Measurements from ENCODE around the gene SERPINA9.
"Not testable (repeated sequence)": the region's sequence is repeated elsewhere in the genome, so short reads cannot be mapped to it uniquely, and the experiment has no call there.

The SERPINA9 gene

DNA sequence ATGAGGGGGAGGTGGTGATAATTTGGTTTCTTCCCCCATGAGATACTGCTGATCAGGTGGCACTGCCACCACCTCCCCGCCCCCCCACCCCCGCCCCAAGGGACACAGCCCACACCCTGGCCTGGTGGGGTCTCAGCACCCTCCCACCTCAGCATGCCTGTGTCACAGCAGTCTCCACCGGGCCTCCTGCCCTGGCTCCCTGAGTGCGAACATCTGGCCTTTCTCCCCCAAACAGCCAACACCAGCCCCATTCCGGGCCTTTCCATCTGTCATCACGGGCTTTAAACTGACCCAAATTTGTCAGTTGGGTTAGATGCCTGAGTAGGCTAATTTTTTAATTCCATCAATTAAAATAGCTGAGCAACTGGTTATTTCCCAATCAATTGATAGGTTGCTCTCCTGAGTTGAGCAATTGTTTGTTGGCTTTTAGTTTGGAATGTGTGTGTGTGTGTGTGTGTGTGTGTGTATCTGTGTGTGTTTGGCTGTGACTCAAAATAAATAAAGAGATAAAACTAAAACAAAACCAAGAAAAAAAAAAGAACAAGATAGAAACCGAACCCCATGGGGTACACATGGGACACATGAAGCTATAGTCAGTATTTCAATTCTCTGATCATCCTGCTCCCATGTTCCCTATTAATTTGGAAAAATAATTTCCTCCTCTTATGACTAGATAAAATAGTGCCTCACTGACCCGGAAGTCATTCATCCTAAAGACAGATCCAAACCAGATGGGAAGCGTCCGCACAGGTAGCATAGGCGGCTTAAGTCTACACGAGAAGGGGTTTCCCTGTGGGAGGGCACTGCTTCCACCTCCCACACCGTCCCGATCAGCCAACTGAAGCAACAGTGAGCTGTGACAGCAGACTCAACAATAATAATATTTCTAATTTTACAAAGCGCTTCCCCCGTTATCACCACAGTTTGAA is 25.9 kb upstream of the SERPINA9 start:
- no peak overlapping the region for H3K27ac Mint-ChIP-seq
- peaks cover 3% of the 10 kb centered on the region for H3K27me3 Mint-ChIP-seq
- H3K9me3 Mint-ChIP-seq (ENCODE audit: low read depth), result no peaks in the 10 kb centered on the region
- H3K36me3 Mint-ChIP-seq, result no peaks in the 10 kb centered on the region
- H3K4me1 Mint-ChIP-seq (ENCODE audit: low read depth), result no peaks in the 10 kb centered on the region
- H3K4me3 Mint-ChIP-seq, result no peak overlapping the region

DNA sequence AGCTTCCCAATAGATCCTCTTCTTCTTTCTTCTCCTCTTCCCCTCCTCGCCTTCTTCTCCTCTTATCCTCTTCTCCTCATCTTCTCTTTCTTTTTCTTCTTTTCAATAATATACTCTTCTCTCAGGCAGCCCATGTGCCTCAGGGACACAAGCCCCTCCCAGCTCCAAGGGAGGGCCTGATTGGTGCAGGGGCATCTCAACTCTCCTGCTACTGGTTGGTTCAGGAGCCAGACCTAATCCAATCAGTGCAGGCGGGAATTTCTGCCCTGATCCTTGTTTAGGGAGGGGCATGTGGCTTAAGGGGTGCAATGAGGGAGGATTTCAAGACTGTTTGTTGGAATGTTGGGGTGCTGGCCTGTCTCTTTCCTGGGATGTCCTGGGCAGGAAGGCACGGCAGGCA is 24.3 kb upstream of the SERPINA9 start:
- H3K27ac Mint-ChIP-seq, result no peak overlapping the region

DNA sequence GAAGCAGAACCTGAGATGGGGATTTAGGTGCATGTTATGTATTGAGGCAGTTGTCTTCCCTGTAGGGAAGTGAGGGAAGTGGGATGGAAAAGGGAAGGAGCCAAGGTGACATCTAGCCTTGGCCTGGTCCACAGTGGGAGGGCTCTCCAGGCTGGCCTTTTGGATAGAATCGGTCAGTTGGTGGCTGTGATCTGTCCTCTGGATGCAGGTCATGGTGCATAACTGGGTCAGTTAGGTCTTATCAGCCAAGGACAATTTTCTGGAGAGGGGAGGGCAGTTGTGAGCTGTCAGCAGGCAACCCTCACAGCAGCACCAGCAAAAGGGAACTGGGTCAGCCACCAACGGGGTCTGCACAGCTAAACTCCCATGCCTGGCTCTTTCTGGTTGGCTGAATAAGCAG is 23.7 kb upstream of the SERPINA9 start:
- no peak overlapping the region for H3K27ac Mint-ChIP-seq

More for the DNA sequence above, 24.3 kb upstream of the SERPINA9 start:
- no peak overlapping the region for H3K4me3 Mint-ChIP-seq
- H3K4me1 Mint-ChIP-seq (ENCODE audit: low read depth), result no peaks in the 10 kb centered on the region
- H3K9me3 Mint-ChIP-seq (ENCODE audit: low read depth), result no peaks in the 10 kb centered on the region
- peaks cover 3% of the 10 kb centered on the region for H3K27me3 Mint-ChIP-seq
- H3K36me3 Mint-ChIP-seq, result no peaks in the 10 kb centered on the region

DNA sequence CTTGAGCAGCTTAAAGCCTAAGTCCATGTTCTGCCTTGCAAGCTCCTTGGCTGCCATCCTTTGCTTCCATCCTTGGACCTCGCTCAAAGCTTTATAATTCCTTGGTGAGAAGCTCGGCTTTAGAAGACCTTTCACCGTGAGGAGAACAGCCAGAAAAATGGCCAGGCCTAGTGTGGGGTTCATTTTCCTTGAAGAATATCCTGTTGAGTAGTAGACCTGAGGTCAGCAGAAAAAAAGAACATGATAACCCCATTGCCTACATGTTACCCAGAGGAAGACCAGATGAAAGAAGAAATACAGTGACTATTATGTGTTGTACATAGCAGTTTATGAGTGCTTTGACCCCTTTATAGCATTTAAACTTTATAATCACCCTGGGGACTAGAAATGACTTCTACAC is 22.2 kb upstream of the SERPINA9 start:
- no peak overlapping the region for H3K4me3 Mint-ChIP-seq
- H3K27ac Mint-ChIP-seq, result no peak overlapping the region
- no peaks in the 10 kb centered on the region for H3K27me3 Mint-ChIP-seq
- H3K36me3 Mint-ChIP-seq, result no peaks in the 10 kb centered on the region
- no peaks in the 10 kb centered on the region for H3K9me3 Mint-ChIP-seq (ENCODE audit: low read depth)
- no peaks in the 10 kb centered on the region for H3K4me1 Mint-ChIP-seq (ENCODE audit: low read depth)

More for the DNA sequence above, 23.7 kb upstream of the SERPINA9 start:
- H3K4me3 Mint-ChIP-seq, result no peak overlapping the region
- H3K9me3 Mint-ChIP-seq (ENCODE audit: low read depth), result no peaks in the 10 kb centered on the region
- peaks cover 3% of the 10 kb centered on the region for H3K27me3 Mint-ChIP-seq
- H3K36me3 Mint-ChIP-seq, result no peaks in the 10 kb centered on the region
- no peaks in the 10 kb centered on the region for H3K4me1 Mint-ChIP-seq (ENCODE audit: low read depth)

DNA sequence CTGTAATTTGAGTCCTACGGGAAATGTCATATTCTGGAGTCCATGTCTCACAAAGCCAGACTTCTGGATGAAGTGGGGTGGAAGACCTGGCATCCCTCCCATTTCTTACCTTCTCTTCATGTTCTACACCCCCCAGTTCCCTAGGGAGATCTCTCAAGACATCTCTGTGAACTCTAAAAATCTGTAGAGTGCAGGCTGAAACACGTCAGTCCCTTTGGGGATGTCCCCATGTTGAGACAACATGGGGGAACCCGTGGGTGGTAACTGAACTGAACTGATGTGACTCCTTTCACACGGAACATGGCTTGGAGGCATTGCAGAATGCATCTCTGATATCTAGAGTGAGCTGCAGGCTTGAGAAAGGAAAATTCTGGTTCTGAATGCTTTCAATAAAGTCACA is 18.1 kb upstream of the SERPINA9 start:
- no peak overlapping the region for H3K4me3 Mint-ChIP-seq
- H3K27ac Mint-ChIP-seq, result no peak overlapping the region
- no peaks in the 10 kb centered on the region for H3K27me3 Mint-ChIP-seq
- no peaks in the 10 kb centered on the region for H3K9me3 Mint-ChIP-seq (ENCODE audit: low read depth)
- no peaks in the 10 kb centered on the region for H3K4me1 Mint-ChIP-seq (ENCODE audit: low read depth)
- no peaks in the 10 kb centered on the region for H3K36me3 Mint-ChIP-seq

DNA sequence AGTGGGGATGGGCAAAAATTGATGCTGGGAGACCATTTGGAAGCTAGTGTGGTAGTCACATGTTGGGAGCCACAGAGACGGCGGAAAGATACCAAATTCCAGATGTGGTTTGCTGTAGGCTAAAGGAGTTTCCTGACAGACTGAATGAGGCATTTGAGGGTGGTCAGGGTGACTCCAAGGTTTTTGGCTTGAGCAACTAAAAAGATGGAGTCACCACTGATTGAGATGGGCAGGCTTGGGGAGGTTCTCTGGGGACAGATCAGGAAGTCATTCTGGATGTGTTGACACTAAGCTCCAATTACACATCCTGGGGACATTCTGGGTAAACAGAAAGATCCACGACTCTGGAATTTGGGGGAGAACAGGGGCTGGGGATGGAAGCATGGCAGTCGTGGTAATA is 15.5 kb upstream of the SERPINA9 start:
- no peaks in the 10 kb centered on the region for H3K36me3 Mint-ChIP-seq
- H3K27ac Mint-ChIP-seq, result no peak overlapping the region
- no peaks in the 10 kb centered on the region for H3K4me1 Mint-ChIP-seq (ENCODE audit: low read depth)
- no peak overlapping the region for H3K4me3 Mint-ChIP-seq
- peaks cover 5% of the 10 kb centered on the region for H3K27me3 Mint-ChIP-seq
- no peaks in the 10 kb centered on the region for H3K9me3 Mint-ChIP-seq (ENCODE audit: low read depth)

DNA sequence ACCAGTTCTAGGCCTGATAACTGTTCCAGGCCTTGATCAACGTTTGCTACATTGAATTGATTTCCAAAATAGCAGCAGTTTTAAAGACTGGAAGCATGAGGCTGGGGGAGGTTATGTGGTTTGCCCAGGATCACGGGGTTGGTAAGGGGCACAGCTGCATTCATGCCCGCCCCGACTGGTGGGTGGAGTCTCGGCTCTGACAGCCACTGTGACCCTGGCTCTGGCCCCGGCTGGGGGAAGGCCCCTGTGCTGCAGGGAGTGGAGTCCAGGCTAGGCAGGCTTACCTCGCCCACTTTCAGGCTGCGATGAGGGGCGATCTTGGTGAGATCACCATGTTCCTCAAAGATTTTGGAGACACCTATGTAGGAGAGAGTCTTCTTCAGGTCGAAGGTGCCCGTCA is 13.3 kb upstream of the SERPINA9 start:
- Mint-ChIP-seq H3K36me3 (no peaks in the 10 kb centered on the region), H3K9me3 (ENCODE audit: low read depth) (no peaks in the 10 kb centered on the region), H3K4me3 (no peak overlapping the region), H3K4me1 (ENCODE audit: low read depth) (peaks cover 4% of the 10 kb centered on the region), H3K27ac (no peak overlapping the region), H3K27me3 (peaks cover 11% of the 10 kb centered on the region)

DNA sequence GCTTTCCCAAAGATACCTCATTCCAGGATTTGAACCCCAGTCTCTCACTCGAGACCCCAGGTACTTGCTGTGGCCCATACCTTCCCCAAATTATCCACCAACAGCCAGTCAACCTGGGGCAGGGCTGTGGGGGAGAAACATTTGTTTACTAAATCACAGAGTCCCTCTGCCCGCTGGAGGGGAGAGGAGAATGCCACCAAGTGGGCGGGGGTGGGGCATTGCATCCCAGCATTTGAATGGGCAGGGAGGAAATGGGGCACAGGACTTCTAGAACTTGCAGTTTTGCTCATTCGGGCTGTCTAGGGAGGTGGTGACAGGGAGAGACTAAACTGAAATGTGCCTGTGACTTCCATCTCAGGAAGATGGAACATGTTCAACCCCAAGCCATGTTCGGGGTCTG is 10.9 kb upstream of the SERPINA9 start:
- Mint-ChIP-seq H3K27me3 (peaks cover 14% of the 10 kb centered on the region), H3K4me1 (ENCODE audit: low read depth) (peaks cover 4% of the 10 kb centered on the region), H3K36me3 (no peaks in the 10 kb centered on the region), H3K27ac (no peak overlapping the region), H3K9me3 (ENCODE audit: low read depth) (no peaks in the 10 kb centered on the region), H3K4me3 (no peak overlapping the region)

DNA sequence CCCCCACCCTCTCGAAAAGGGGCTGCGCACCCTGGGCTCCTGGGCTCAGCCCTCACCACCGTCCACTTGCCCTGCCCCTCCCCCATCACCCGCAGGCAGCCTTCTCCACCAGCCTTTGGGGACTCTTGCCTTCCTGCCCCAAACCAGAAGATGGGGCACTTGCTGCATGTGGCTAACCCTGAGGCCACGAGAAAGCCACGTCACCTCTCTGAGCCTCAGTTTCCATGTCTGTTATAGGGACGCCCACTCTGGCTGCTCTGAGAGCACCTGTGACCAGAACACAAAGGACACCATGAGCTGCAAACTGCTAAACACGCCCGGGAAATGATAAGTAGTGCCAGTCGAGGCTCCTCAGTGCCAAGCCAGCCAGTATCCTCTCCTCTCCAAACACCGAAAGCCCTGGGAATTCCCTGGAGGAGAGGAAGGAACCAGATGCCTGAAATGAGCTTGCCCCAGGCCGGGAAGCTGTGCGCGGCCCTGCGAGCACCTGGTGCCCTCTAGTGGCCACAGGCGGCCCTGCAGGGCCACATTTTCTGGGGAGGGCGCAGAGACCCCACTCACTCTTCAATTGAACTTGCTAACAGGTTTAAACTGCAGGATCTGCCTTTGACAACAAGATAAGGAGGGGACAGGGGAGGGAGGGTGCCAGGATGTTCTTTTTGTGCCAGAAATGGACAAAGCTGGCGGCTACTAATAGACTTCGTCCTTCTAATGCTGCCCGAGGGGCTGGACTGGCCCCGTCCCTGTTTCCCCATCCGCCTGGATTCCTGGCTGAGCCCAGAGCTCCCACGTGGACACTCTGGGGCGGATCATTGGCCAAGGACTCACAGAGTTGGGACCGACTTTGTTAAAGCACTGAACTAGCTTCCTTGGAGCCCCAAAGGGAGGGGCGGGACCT is 10.2 kb upstream of the SERPINA9 start:
- Mint-ChIP-seq H3K27me3 (peaks cover 14% of the 10 kb centered on the region), H3K27ac (no peak overlapping the region), H3K4me3 (no peak overlapping the region), H3K4me1 (ENCODE audit: low read depth) (peaks cover 4% of the 10 kb centered on the region), H3K9me3 (ENCODE audit: low read depth) (no peaks in the 10 kb centered on the region), H3K36me3 (no peaks in the 10 kb centered on the region)

DNA sequence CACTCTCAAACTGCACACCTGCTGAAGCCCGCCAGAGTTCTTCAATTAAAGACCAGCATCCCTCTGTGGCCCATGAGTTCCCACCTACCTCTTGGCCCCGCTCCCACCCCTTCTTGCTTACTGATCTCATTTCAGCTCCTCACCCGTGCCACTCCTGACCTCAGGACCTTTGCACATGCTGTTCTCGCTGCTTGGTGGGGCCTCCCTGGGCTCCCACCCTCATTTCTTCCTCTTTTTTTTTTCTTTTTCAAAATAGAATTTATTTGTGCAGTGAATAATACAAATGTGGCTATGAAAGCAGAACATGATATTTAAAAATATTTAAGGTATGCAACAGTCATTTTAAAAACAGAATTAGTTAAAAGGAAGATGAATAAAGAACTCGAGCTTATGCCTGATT is 8.5 kb upstream of the SERPINA9 start:
- H3K4me1 Mint-ChIP-seq (ENCODE audit: low read depth), result peaks cover 4% of the 10 kb centered on the region
- H3K4me3 Mint-ChIP-seq, result no peak overlapping the region
- no peaks in the 10 kb centered on the region for H3K9me3 Mint-ChIP-seq (ENCODE audit: low read depth)
- H3K27me3 Mint-ChIP-seq, result peaks cover 17% of the 10 kb centered on the region
- no peaks in the 10 kb centered on the region for H3K36me3 Mint-ChIP-seq
- H3K27ac Mint-ChIP-seq, result no peak overlapping the region

DNA sequence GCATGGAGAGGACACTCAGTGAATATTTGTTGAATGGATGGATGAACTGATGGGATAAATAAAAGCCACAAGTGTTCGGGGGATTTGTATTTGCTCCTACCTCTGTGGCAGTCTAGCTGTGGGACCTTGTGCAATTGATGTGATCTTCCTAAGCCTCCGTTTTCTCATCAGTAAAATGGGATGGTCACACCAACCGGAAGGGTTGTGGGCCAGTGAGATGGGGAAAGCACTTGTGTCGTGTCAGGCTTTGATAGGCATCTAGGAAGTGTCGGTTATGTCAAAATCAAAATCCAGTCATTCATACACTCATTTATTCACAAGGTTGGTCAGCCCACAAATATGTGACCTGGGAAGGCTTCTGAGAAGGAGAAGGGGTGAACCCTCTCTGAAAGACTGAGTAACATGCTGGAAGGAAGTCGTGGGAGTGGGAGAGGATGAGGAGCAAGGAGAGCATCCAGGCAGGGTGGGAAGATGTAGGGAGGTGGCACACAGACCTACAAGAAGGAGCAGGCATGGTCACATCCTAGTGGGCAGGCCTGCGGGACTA is 7.8 kb upstream of the SERPINA9 start:
- Mint-ChIP-seq H3K4me3 (no peak overlapping the region), H3K4me1 (ENCODE audit: low read depth) (peaks cover 4% of the 10 kb centered on the region), H3K27ac (no peak overlapping the region), H3K36me3 (no peaks in the 10 kb centered on the region), H3K27me3 (peaks cover 17% of the 10 kb centered on the region), H3K9me3 (ENCODE audit: low read depth) (peaks cover 2% of the 10 kb centered on the region)

DNA sequence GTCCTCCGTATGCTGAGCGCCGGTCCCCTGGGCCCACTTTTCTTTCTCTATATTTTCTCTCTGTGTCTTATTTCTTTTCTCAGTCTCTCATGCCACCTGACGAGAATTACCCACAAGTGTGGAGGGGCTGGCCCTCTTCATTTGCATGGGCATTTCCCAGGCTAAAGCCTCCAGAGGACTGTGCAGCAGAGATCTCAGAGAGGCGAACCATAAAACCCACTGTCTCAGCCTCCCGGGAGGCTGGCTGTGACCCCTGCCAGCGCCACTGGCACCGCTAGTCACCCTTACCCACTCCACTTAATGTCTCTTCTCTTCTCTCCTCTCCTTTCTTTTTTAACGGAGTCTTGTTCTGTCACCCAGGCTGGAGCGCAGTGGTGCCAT is 7.1 kb upstream of the SERPINA9 start:
- Mint-ChIP-seq H3K9me3 (ENCODE audit: low read depth) (peaks cover 6% of the 10 kb centered on the region), H3K4me1 (ENCODE audit: low read depth) (peaks cover 4% of the 10 kb centered on the region), H3K4me3 (no peak overlapping the region), H3K36me3 (no peaks in the 10 kb centered on the region), H3K27me3 (peaks cover 17% of the 10 kb centered on the region), H3K27ac (no peak overlapping the region)

DNA sequence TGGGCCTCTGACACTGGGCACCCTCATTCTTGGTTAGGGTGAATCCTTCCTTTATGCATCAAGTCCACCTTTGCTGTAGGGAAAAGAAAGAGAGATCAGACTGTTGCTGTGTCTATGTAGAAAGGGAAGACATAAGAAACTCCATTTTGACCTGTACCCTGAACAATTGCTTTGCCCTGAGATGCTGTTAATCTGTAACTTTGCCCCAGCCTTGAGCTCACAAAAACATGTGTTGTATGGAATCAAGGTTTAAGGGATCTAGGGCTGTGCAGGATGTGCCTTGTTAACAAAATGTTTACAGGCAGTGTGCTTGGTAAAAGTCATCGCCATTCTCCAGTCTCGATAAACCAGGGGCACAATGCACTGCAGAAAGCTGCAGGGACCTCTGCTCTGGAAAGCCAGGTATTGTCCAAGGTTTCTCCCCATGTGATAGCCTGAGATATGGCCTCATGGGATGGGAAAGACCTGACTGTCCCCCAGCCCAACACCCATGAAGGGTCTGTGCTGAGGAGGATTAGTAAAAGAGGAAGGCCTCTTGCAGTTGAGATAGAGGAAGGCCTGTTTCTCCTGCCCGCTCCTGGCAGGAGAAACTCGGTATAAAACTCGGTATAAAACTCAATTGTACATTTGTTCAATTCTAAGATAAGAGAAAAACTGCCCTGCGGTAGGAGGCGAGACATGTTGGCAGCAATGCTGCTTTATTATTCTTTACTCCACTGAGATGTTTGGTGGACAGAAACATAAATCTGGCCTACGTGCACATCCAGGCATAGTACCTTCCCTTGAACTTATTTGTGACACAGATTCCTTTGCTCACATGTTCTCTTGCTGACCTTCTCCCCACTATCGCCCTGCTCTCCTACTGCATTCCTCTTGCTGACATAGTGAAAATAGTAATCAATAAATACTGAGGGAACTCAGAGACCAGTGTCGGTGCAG is 6.4 kb upstream of the SERPINA9 start:
- not testable (repeated sequence) for H3K36me3 Mint-ChIP-seq; H3K9me3 Mint-ChIP-seq (ENCODE audit: low read depth); H3K4me3 Mint-ChIP-seq; H3K4me1 Mint-ChIP-seq (ENCODE audit: low read depth); H3K27ac Mint-ChIP-seq
- peaks cover 16% of the 10 kb centered on the region for H3K27me3 Mint-ChIP-seq

DNA sequence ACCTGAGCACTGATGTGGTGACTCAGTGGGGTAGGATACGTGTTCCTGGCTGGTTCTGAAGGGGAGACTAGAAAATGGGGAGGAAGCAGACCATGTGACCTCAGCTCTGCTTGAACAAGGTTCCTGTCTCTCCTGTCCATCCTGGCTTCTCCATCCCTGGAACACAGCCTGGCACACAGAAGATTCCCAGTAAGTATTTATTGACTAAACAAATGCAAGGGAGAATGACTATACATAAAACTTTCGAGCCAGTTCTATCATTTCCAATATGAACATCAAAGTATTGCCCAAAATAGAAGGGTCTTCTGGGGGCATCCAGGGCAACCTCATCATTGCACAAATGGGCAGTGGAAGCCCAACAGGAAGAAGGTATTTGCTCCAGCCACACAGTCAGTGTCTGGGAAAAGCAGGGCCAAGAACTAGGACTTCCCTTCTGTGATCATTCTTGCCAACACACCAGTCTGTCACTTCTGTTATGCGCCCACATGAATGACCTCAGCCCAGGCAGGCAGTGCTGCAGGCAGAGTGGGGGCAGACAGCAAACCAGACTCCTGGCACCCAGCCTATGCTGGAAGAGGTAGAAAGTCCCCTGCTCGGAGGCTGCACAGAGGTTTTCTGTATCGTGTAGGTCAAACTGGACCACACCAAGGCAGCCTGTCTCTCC is 5.6 kb upstream of the SERPINA9 start:
- Mint-ChIP-seq H3K4me1 (ENCODE audit: low read depth) (peaks cover 4% of the 10 kb centered on the region), H3K36me3 (no peaks in the 10 kb centered on the region), H3K9me3 (ENCODE audit: low read depth) (peaks cover 6% of the 10 kb centered on the region), H3K27ac (no peak overlapping the region), H3K27me3 (peaks cover 12% of the 10 kb centered on the region), H3K4me3 (no peak overlapping the region)

All from activated naive CD8-positive, alpha-beta T cell (primary cell).